ENCODE data around the gene STON2. TPM values are rescaled to one million over a fixed set of nuclear protein-coding genes. Genes with fewer than 3 reads are reported as not detected.

STON2 gene
- total and polyA plus RNA-seq, 2 of the 8 experiments (the other 6 are each of a cell fraction or from before 2014, with no cell fraction given): 8.9 to 50.0 TPM

DNA sequence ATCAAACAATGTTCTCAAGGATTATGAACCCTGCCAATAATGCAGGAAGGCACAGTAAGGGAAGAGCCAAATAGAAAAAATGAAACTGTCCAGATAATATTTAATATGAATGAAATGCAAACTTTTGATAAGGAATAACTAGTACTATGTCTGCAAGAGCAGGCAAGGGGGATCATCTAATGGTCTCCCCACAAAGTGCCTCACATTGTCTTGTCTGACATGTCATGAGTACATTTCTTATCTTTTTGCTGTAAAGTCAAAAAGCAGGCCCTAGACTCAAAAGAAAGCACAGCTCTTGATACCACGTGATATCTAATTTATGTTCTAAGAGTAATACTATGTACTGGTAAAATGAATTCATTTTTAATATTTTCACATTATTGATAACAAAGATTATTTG, 135.5 kb downstream of the STON2 start:
- no peaks in the 10 kb centered on the region for H3K9me3 ChIP-seq (ENCODE audit: insufficient read depth in 2 of 2, low read depth in 1 of 2, low read length in 1 of 2)
- DNase-seq (ENCODE audit: low read depth in 1 of 2, low spot score in 2 of 2) (no peak), FAIRE-seq (no peak)
- H4K5ac ChIP-seq (ENCODE audit: insufficient read length, low read depth, low read length): no peak overlapping the region
- H2BK12ac ChIP-seq (ENCODE audit: low read depth, low read length): no peak overlapping the region
- no peak overlapping the region for H2BK20ac ChIP-seq (ENCODE audit: low read length)
- H4K20me1 ChIP-seq (replicated peaks in 1 of 2; ENCODE audit: control insufficient read depth in 1 of 2, insufficient read depth in 2 of 2, low read length in 2 of 2): no peaks in the 10 kb centered on the region
- CTCF ChIA-PET (ENCODE audit: partially characterized antibody): interaction anchor here (0.6 to 20.7 kb wide), 7 partner anchors 11 to 225 kb away, joined by 3 to 426 read pairs (median 4); no protein-coding TSS in a partner anchor
- no peak overlapping the region for H3K18ac ChIP-seq (ENCODE audit: extremely low read depth, low read length)
- no peak overlapping the region for H3K56ac ChIP-seq (replicated peaks; ENCODE audit: insufficient read length, low read depth, low read length)
- no peak overlapping the region for H3K27ac ChIP-seq (ENCODE audit: low read depth, low read length)
- no peak overlapping the region for H4K91ac ChIP-seq (replicated peaks; ENCODE audit: insufficient read length, low read length)
- H2AFZ ChIP-seq (ENCODE audit: low read length): no peak overlapping the region
- H3K4me2 ChIP-seq (ENCODE audit: insufficient read depth in 1 of 2, low read depth in 2 of 2, low read length in 2 of 2): no peak overlapping the region
- H2BK120ac ChIP-seq (replicated peaks; ENCODE audit: low read depth, low read length): no peak overlapping the region
- POLR2A ChIA-PET (ENCODE audit: partially characterized antibody): no interaction called here
- no peak overlapping the region for H2AK5ac ChIP-seq (ENCODE audit: low read depth, low read length)
- H3K27me3 ChIP-seq (replicated peaks in 1 of 4; ENCODE audit: control insufficient read depth in 3 of 4, extremely low read depth in 1 of 4, insufficient read depth in 3 of 4, low read length in 3 of 4): no peaks in the 10 kb centered on the region
- no peak overlapping the region for H3K4me3 ChIP-seq (ENCODE audit: extremely low read depth in 1 of 4, insufficient read depth in 2 of 4, low read depth in 3 of 4, low read length in 4 of 4)
- H3K79me1 ChIP-seq (ENCODE audit: low read depth, low read length): no peaks in the 10 kb centered on the region
- H3K36me3 ChIP-seq (ENCODE audit: control insufficient read depth in 2 of 4, insufficient read depth in 4 of 4, low read length in 3 of 4): peaks cover 0 to 8% (median 0%) of the 10 kb centered on the region in 4 experiments; a peak in 2 of 8 replicates
- H2BK15ac ChIP-seq (ENCODE audit: low read length): no peak overlapping the region
- H3K9ac ChIP-seq (replicated peaks in 1 of 4; ENCODE audit: extremely low read depth in 1 of 4, low read depth in 3 of 4, low read length in 3 of 4): no peak overlapping the region
- H3K23me2 ChIP-seq (ENCODE audit: low read depth, low read length): no peaks in the 10 kb centered on the region
- H3K79me2 ChIP-seq (ENCODE audit: control insufficient read depth in 1 of 2, insufficient read depth in 2 of 2, low read length in 2 of 2): no peaks in the 10 kb centered on the region
- no peak overlapping the region for H3K4ac ChIP-seq (replicated peaks; ENCODE audit: insufficient read length, low read depth, low read length)
- H2BK5ac ChIP-seq (ENCODE audit: low read depth, low read length): no peak overlapping the region
- no peak overlapping the region for H3K14ac ChIP-seq (ENCODE audit: insufficient read length)
- H3K23ac ChIP-seq (ENCODE audit: insufficient read length): no peak overlapping the region
- H3K4me1 ChIP-seq (replicated peaks in 1 of 4; ENCODE audit: control insufficient read depth in 3 of 4, insufficient read depth in 4 of 4, low read length in 3 of 4): peaks cover 0 to 8% (median 0%) of the 10 kb centered on the region in 4 experiments; a peak in 1 of 7 replicates
- WGBS, 2 experiments (ENCODE audit: extremely low coverage in 1 of 2, insufficient coverage in 1 of 2, insufficient read length in 1 of 2, insufficient replicate concordance in 2 of 2, low coverage in 1 of 2, low lambda C conversion rate in 2 of 2, missing lambda C conversion rate in 1 of 2): 96% methylated on average over 1 of the region's 1 CpG; no CpG with 5 or more reads in 1 of the 2 experiments
- no peak overlapping the region for H4K8ac ChIP-seq (ENCODE audit: extremely low read depth, insufficient read depth, low read length)
- no peak for TF ChIP-seq SP4 (IDR thresholded peaks at IDR 0.05; ENCODE audit: low read length)
- no peak for TF ChIP-seq EGR1 (IDR thresholded peaks at IDR 0.05; ENCODE audit: borderline replicate concordance, low read depth, low read length)
- TF ChIP-seq, protein P1, sequence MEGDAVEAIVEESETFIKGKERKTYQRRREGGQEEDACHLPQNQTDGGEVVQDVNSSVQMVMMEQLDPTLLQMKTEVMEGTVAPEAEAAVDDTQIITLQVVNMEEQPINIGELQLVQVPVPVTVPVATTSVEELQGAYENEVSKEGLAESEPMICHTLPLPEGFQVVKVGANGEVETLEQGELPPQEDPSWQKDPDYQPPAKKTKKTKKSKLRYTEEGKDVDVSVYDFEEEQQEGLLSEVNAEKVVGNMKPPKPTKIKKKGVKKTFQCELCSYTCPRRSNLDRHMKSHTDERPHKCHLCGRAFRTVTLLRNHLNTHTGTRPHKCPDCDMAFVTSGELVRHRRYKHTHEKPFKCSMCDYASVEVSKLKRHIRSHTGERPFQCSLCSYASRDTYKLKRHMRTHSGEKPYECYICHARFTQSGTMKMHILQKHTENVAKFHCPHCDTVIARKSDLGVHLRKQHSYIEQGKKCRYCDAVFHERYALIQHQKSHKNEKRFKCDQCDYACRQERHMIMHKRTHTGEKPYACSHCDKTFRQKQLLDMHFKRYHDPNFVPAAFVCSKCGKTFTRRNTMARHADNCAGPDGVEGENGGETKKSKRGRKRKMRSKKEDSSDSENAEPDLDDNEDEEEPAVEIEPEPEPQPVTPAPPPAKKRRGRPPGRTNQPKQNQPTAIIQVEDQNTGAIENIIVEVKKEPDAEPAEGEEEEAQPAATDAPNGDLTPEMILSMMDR (IDR thresholded peaks at IDR 0.05; ENCODE audit: control extremely low read depth in 1 of 3, insufficient read depth in 1 of 3, low read depth in 1 of 3, low read length in 3 of 3): no peak
- TF ChIP-seq FOSL1 (IDR thresholded peaks at IDR 0.05; ENCODE audit: insufficient read depth, low read depth, low read length): no peak
- no peak for TF ChIP-seq POLR2AphosphoS5 (IDR thresholded peaks at IDR 0.05; ENCODE audit: low read depth, low read length)
- no peak for TF ChIP-seq TAF7 (optimal IDR thresholded peaks at IDR 0.05; ENCODE audit: borderline replicate concordance, low read depth, low read length)
- TF ChIP-seq RXRA (IDR thresholded peaks at IDR 0.05; ENCODE audit: insufficient read depth, low read depth, low read length): no peak
- no peak for TF ChIP-seq KDM1A (IDR thresholded peaks at IDR 0.05; ENCODE audit: borderline replicate concordance, low read length)
- TF ChIP-seq RAD21 (IDR thresholded peaks at IDR 0.05 in 1 of 2, conservative IDR thresholded peaks at IDR 0.05 in 1 of 2; ENCODE audit: low read depth in 2 of 2, low read length in 2 of 2): no peak
- TF ChIP-seq RNF2 (IDR thresholded peaks at IDR 0.05; ENCODE audit: borderline replicate concordance, low read depth, low read length, missing control alignments, poor library complexity, severe bottlenecking): no peak

All from H1 (cell line).